Measurements from ENCODE around the gene SLC24A4.
A peak's percentile ranks its signal among the peaks of the same experiment; 100 is the strongest.

Gene SLC24A4

GRCh38 chr14:92317511-92317910 is 5.5 kb upstream of the SLC24A4 start:
- no peak for DNase-seq

DNA sequence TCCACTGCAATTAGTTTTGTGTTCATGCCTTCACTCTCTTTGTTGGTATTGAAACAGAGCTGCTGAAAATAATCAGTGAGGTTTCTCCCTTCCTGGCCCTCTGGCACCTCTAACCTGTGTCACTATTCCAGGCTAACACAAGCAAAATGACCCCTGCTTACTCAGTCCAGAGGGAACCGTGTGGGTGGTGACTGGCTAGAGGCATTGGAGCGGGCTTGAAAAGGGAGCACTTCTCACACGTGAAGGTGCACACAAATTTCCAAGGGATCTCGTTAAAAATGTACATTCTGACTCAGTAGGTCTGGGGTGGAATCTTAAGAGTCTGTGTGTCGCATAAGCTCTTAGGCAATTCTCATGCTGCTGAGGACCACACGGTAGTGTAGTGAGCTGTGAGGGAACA is 1.3 kb upstream of the SLC24A4 start:
- DNase-seq, result no peak

DNA sequence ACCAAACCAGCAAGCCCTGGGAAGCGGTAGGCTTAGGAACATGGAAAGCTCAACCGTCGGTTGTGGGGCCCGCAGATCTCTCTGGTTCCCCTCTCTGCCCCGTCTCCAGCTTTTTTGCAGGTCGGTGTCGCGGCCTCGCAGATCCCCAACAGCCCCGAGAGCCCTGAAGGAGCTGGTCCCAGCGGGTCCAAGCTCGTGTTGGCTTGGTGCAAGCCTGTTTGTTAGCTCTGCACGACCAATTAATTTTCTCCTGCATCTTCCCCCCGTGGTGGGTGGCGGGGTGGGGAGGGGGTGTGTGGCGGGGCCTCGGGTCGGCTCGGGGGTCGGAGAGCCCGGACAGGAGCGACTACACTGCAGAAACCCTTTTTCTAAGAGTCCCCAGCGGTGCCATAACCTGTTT is 449 bp upstream of the SLC24A4 start:
- no peak for DNase-seq

DNA sequence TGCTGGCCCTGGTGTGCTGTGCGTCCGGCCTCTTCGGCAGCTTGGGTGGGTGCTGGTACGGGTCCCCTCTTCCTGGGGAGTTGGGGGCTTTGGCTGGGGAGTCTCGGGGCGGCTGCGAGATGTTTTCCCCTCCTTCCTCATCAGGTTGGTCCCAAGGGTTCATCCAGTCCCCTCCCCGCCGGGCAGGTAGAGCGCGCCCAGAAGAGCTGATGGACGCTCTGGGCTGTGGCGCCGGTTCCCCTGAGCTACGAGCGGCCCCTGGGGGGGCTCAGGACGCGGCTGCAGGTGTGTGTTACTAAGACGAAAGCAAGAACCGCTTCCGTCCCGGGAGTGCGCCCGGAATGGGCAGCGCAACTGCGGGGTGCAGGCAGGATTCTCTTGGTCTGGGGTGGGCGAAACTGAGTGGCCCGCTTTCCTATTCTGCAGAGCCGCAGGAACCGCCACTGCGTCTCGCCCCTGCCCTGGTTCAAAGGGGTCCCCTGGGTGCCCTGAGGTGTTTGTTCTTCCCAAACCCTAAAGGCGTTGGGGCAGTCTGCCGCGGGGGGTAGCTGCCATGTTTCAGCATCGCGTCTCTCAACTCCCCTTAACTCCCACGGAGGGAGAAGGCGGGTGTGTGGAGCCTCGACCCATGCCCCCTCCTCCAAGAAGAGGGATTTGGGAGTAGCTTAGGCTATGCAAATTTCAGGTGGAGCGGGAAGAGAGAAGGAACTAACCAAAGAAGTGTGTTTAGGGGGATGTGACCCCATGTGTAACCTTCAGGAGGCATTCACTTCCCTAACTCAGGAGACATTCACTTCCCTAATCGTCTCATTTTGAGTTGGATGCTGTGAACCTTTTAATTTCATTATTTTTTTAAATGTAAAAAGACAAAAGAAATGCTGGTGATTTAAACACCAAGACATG is 1.2 kb downstream of the SLC24A4 start:
- DNase-seq, result no peak

GRCh38 chr14:92325835-92326234 is 2.9 kb downstream of the SLC24A4 start:
- DNase-seq, result no peak

GRCh38 chr14:92328664-92329255 is 5.8 kb downstream of the SLC24A4 start:
- no peak for DNase-seq

GRCh38 chr14:92334050-92334449 is 11.1 kb downstream of the SLC24A4 start:
- DNase-seq, result no peak

DNA sequence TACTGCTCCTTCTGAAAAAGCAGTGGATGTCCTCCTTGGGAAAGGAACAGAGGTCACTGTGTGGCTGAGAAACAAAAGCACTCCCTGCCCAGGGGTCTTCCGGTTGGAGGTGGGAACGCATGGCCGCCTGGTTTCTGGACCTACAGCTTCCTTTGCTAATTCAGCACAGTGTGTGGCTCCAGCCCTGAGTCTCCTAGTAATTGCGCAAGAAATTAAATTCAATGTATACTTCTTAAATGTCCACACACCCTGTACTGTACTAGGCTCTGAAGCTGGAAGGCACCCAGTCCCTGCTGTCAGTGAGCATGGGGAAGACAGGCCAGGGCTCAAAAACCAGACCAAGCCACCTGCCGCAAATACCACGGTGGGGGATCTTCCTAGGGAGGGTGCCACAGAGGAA is 13.4 kb downstream of the SLC24A4 start:
- DNase-seq, result no peak

DNA sequence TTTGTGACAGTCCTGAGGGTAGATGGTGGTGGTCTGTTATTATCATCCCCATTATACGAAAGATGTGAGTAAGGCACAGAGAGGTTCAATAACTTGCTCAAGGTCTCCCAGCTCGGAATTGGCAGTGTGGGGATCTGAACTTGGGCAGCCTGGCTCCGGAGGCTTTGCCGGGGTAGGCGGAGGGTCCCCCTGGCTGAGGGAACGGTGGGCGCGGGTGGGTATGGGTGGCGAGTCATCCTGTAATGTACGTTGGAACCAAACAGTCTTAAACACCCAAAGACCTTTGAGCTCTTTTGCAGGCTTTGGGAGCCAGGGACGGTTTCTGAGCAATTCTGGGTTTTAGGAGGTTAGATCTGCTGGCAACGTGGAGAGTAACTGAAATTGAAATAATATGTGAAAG is 16.5 kb downstream of the SLC24A4 start:
- DNase-seq, result no peak

DNA sequence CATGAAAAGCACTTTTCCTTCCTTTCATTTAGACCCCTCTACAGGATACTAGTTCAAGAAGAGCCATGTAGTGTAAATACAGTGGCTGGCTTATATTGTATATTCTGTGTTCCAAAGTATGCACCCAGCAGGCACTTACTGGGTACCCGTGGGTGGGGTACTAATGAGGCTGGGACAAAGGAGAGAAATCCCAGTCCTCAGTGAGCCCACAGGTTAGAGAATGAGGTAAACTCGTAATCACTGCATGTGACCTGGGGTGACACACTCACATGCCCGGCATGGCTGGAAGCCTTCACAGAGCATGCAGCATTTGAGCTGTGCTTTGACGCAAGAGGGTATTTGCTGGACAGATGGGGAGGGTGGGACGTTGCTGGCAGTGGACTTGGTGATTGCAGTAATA is 17.1 kb downstream of the SLC24A4 start:
- DNase-seq, result no peak

GRCh38 chr14:92340931-92341330 is 18.0 kb downstream of the SLC24A4 start:
- no peak for DNase-seq

DNA sequence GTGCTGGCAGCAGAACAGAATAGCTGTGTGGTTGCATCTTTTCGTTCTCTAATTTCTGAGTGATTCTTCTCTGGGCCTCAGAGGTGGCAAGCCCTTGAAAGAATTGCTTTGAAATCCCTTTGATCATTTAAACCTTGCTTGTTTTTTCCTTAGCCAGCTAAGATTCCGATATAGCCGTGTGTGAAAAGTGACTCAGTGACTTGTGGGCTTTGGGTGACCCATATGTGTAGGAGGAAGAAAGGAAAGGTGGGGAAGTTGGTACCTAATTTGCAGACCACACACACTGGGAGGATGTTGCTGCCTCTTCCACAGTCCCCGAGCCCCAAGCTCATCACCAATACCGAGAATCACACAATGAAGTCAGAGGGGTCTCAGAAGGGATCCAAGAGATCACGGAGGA is 18.8 kb downstream of the SLC24A4 start:
- no peak for DNase-seq

GRCh38 chr14:92348154-92348553 is 25.2 kb downstream of the SLC24A4 start:
- DNase-seq, result no peak

GRCh38 chr14:92351750-92352149 is 28.8 kb downstream of the SLC24A4 start:
- no peak for DNase-seq

DNA sequence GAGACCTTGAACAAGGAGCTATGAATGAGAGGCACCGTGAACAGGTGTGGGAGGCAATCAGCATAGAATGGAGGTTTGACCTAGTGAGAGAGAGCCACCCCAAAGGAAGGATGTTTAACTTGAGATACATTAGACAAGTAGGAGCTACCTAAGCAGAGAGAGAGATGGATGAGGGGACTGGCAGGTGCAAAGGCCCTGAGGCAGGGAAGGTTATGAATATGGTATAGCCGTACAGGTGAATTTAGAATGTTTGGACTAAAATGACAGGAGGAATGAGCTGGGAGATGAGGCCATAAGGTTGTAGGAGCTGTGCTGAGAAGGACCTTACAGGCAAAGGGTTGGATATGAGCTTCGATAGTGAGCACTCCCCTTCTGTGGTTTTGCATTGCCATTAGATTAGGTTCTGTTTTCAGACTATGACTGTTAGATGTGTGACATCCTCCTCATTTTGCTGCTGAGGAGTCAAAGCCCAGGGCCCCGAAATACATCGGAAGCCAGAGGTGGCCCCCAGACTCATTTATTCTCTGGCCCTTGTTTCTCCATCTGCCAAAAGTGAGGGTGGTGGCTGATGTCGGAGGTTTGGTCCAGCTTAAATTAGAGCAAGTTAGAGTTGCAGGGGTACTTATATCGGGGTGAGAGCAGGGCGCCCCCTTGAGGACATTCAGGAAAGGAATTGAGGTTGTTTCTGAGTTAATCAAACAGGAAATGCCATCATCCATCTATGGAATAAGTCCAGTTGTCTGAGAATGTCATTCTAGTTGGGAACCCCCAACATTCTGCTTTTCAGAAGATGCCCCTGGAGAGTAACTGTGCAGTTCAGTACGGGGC is 29.4 kb downstream of the SLC24A4 start:
- no peak for DNase-seq

DNA sequence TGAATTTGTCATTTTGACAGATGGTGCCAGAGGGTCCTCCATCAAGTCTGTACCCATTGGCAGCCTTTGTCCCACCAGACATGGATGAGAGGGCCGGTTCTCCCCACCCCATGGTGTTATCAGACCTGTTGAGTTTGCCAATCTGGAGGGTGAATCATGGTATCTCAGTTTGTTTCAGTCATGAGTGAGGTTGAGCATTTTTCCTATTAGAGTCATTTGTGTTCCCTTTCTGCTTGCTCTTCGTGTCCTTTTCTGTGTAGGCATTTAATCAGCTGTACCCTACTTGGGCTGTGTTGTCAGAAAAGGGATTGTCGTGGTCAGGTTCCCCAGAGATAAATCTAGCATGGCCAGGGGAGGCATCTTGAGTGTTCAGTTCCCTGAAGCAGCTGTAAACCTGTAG is 30.5 kb downstream of the SLC24A4 start:
- DNase-seq, result no peak

DNA sequence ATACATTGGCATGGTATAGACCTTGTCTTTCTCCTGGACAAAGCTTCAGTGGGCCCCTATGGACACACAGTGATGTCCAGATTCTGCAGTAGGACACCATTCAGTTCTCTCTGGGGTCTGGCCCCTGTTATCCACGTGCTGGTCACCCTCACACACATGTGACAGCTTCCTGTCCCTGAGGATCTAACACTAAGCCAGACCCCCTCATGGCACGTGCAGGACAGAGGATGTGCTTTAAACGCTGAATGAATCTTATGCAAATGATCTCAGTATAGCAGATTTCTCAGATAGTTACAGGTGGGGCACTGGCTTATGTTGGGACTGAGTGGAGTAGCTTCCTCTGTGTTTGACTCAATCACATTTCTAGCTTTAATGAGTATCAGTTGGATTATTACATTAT is 33.7 kb downstream of the SLC24A4 start:
- DNase-seq, result no peak

DNA sequence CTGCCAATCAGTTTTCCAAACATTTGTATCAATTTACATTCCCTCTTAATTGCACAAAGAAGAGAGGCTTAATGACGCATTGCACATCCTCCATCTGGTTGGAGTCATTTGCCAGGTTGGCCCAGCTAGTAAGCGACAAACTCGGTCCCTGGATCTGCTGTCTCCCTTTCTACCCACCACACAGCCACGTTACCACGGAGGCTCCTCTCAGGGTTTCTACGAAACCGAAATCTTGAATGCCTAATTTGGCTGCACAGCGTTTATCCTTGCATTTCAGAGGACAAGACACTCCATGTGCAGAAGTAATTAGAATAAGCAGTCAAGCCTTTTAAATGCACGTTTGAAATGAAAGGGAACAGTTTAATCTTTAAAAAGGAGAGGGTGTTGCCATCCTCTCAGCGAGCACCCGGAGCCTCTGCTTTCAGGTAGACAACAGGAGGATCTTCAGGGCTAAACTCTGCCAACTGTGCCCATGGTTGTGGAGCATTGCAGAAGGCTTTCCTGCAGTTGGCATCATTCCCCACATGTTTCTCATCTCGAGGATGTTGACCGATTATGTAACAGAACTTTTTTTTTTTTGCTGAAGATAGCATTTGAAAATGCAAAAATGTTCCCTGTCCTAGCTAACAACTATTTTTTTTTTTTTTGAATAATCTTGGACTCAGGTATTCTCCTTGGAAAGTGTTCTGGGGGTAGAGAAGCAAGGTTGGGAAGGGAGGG is 37.8 kb downstream of the SLC24A4 start:
- no peak for DNase-seq

DNA sequence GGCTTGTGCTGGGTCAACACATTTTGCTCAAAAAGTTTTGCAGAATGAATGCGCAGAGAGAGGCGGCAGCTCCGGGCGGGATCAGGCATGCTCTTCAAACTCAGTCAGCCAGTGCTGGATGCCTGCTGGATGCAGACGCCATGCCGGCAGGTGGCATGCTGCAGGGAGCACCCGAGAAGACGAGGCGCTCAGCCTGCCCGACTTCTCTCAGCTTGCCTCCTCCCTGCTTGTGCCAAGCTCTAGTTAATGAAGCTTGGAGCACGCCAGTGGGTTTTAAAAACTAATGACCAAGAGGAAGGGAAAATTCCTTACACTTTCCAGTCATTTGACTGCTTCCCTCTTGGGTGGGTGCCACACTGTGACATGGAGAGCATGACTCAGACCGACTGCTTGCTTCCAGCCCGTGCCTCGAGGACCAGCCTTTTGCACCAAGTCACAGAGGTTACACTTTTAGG is 39.8 kb downstream of the SLC24A4 start:
- DNase-seq, result peak; percentile 62

GRCh38 chr14:92366237-92366636 is 43.3 kb downstream of the SLC24A4 start:
- DNase-seq, result no peak

DNA sequence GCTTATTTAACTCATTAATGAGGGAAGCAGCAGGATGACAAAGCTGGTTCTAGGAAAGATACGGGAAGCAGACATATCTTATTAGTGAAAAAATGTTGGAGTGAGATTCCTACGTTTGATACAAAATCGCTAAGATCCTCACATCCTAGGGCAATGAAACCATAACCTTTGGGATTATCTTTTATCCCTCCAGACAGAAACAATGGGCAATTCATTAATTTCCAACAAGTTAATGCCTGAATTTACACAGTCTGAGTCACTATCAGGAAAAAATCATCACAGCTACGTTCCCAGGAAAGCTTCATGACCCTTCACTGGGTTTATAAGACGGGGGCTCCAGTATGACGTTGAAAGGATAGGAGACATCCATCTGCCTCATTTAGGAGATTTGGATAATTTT is 45.0 kb downstream of the SLC24A4 start:
- no peak for DNase-seq

DNA sequence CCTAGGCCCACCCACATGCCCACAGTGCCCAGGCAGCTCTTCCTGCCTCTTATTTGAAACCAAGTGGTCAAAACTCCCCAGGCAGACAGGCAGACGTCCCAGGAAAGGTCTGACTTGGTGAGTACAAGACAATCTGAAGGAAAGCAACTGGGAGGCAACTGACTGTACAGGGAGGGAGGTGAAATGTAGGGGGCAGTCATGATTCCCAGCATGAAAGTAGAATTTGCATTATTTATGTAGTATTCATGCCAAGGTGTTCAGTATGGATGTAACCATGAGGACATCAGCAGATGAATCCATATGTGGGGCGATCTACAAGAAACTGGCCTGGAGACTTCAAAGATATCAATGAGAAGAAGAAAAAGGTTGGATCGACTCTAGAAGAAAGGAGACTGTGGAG is 46.1 kb downstream of the SLC24A4 start:
- DNase-seq, result no peak

- DNase-seq, result no peak
Observed at GRCh38 chr14:92372230-92372629, 49.3 kb downstream of the SLC24A4 start.
